Sigmoid colon (tissue), 4 donors: Measurements from ENCODE around the gene KLF6.

Source experiments
- EP300 ChIP-seq, 4 donors: sonication (generic); formaldehyde crosslinking; IDR thresholded peaks; one replicate each; pipeline ENCODE4 v1.6.1; 2017; ENCODE audit warnings: antibody characterized with exemption in 4 of 4
- TF ChIP-seq, protein P1 (sequence below), 4 experiments: fragments of 450-650 bp in 3 of 4; fragments of 200-600 bp in 1 of 4; IDR thresholded peaks; one replicate each; pipeline ENCODE4 v1.5.1; 2016 to 2019; ENCODE audit warnings: antibody characterized with exemption in 4 of 4, mild to moderate bottlenecking in 3 of 4, moderate library complexity in 2 of 4

DNA sequence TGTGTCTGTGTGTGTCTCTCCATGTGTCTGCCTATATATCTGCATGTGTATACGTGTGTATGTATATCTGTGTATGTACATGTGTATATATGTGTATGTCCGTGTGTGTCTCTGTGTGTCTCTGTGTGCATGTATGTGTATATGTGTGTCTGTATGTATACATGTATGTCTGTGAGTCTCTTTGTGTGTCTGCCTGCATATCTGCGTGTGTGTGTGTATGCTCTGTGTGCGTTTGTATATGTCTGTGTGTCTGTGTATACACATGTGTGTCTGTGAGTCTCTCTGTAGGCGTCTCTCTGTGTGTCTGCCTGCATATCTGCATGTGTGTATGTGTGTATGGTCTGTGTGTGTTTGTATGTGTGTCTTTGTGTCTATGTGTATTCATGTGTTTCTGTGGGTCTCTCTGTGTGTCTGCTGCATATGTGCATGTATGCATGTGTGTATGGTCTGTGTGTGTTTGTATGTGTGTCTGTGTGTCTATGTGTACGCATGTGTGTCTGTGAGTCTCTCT, 23.7 kb upstream of the KLF6 start:
- TF ChIP-seq, protein P1, sequence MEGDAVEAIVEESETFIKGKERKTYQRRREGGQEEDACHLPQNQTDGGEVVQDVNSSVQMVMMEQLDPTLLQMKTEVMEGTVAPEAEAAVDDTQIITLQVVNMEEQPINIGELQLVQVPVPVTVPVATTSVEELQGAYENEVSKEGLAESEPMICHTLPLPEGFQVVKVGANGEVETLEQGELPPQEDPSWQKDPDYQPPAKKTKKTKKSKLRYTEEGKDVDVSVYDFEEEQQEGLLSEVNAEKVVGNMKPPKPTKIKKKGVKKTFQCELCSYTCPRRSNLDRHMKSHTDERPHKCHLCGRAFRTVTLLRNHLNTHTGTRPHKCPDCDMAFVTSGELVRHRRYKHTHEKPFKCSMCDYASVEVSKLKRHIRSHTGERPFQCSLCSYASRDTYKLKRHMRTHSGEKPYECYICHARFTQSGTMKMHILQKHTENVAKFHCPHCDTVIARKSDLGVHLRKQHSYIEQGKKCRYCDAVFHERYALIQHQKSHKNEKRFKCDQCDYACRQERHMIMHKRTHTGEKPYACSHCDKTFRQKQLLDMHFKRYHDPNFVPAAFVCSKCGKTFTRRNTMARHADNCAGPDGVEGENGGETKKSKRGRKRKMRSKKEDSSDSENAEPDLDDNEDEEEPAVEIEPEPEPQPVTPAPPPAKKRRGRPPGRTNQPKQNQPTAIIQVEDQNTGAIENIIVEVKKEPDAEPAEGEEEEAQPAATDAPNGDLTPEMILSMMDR (IDR thresholded peaks at IDR 0.05) = no peak
- TF ChIP-seq EP300 (IDR thresholded peaks at IDR 0.05) = no peak
